GM12891 (cell line): ENCODE results near the gene FGF2.

Experiments
- POLR2A ChIP-seq: IDR thresholded peaks from 2 replicates; pipeline ENCODE4 v1.6.1; 2011; ENCODE audit warnings: low read depth, low read length, control low read depth
- POLR2AphosphoS5 ChIP-seq: IDR thresholded peaks from 2 replicates; pipeline ENCODE4 v1.6.1; 2011; ENCODE audit warnings: low read depth, low read length, control low read depth
- SPI1 ChIP-seq: IDR thresholded peaks from 2 replicates; pipeline ENCODE4 v1.6.1; 2011; ENCODE audit warnings: low read depth, low read length, control low read depth
- TAF1 ChIP-seq: IDR thresholded peaks from 2 replicates; pipeline ENCODE4 v1.6.1; 2011; ENCODE audit warnings: low read depth, low read length, control low read depth

DNA sequence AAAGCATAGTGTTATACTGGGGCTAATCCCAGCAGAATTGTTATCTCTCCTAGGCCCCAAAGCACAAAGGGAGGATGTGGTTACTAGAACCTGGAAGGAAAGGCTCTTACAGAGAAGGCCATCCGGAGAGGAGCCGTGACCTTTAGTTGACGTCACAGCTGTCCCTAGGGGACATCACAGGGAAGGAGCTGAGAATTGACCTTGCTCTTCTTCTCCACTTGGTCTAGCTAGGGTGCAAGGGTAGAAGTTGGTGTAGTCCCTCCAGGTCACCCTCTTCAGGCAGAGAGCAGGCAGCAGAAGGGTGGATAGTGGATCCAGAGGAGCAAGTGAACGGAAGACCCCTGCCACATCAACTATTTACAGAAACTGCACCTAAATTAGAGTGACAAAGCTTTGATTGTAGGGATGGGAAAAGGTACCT, 22.8 kb upstream of the FGF2 start:
- TF ChIP-seq POLR2A, result no peak
- TF ChIP-seq TAF1, result no peak
- no peak for TF ChIP-seq POLR2AphosphoS5
- no peak for TF ChIP-seq SPI1
